ENCODE measurements around the gene TEP1.
"Not testable (repeated sequence)": the region's sequence is repeated elsewhere in the genome, so short reads cannot be mapped to it uniquely, and the experiment has no call there.

TEP1 gene

DNA sequence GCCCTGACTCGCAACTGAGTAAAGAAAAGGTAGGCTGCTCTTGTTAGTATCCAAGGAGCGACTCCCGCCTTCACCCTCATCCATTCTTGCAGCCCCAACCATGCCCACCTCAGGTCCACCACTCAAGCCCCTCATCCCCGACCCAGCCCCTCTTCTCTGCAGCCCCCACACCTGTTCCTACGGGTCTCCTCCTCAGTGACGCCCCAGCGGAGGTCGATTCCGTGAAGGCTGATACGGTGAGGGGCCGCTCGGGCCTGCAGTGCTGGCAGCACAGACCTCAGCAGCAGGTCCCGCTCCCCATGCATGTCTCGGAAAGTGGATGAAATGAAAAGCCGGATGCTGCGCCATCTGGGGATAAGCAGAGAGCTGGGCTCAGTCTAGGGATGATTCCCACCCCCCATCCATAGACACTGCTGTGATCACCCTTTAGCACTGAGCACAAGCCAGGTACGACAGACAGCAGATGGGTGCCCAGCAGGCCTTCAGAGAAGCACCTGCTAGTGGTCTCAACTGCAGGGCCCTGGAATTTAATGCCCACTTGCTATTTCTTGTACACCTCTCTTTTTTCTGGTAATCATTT, 26.9 kb downstream of the TEP1 start:
- no peak for DNase-seq (ENCODE audit: low read depth)

DNA sequence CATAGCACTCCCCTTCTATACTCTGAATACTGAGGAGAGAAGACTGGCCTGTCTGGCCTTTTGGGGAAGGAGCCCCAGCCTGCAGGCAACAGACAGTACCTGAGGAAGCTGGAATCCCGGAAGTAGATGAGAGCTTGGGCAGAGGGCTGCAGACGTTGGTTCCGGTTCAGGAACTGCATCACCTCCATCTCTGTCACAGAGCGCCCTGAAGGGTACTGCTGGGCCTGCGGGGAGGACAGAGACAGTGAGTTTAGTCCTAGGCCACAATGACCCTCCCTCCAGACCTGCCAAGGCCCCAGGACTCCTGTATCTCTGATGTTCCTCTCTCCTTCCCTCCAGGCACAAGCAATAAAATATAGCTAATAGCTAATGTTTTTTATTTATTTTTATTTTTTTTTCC, 28.4 kb downstream of the TEP1 start:
- DNase-seq (ENCODE audit: low read depth), result no peak

DNA sequence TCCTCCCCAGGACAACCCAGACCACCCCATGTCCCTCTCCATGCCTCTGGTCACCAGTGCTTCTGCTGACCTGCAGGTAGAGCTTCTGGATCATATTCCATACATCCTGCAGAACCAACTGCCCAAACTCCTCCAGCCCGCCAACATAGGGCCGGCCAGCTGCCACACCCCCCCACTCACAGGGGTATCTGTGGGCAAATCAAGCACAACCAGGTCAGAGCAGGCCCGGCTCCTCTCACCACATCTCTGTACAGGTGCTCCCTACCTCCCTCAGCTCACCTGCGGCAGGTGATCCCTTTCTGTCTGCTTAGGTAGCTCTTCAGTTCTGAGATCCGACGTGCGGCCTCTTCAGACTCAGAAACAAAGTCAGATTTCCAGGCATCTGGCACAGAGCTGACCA, 29.0 kb downstream of the TEP1 start:
- DNase-seq (ENCODE audit: low read depth), result no peak

DNA sequence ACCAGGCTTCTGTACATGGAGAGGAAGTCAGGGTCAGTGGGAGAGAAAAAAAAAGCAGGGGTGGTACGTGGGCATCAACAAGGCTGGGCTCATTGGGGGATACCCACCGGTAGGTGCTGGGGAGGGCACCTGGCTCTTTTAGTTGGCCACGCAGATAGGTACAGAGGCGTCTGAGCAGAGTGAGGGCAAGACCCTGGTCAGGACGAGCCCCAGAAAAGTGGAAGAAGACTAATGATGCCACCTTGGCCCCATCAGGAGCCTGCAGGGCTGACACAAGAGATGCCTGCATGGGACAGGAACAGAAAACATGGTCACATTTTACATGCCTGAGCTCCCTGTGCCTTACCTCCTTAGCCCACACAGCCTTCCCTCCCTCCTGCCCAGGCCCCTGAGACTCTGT, 29.7 kb downstream of the TEP1 start:
- no peak for DNase-seq (ENCODE audit: low read depth)

DNA sequence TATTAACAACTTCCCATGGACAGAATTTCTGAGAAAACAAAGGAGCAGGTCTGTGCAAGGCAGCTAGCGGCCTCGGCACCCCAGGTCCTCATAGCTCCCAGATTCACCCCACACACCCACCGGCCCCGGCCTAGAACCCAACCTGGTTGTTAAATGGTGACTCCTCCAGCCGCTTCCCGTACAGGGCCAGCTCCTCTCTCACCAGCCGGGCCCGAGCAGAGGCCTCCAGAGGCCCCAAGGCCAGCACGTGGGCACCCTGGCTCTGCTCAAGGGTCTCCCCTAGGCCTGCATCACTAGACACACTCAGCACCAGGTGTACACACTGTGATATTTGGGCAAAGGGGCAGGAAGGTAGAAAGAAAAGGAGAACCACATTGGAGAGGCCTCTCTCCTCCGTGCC, 30.3 kb downstream of the TEP1 start:
- DNase-seq (ENCODE audit: low read depth), result no peak

DNA sequence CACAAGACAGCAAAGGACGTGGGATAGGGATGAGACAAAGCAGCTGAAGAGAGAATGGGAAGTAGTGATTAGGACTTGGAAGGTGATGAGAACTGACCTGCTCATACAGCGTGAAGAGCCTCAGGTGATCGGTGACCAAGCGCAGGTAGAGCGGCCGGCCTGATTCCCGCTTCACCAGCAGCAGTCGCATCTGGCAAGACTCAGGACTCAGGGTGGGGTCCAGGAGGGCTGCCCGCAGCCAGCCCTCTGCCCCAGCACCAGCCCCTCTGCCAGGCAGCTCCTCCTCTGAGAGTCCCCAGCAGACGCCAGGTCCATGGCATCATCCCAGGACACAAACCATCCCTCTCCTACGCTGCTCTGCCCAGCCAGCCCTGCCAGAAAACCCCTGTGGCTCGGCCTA, 30.8 kb downstream of the TEP1 start:
- no peak for DNase-seq (ENCODE audit: low read depth)

DNA sequence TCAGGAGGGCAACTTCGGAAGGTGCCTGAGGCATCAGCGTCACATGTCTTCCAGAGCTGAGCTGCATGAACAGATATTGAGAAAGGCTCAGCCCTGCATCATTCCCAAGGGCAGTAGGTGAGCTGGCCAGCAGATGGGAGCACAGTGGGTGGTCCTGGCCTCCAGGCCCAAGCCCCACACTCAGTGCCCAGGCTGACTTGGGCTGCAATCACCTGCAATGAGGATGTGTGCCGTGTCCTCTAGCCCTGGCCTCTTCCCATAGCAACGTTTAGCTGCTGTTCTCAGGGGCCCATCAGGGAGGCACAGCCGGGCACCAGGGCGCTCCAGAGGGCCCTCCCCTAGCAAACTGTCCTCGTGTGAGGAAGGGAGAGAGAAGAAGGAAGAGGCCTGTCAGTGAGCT, 32.0 kb downstream of the TEP1 start:
- no peak for DNase-seq (ENCODE audit: low read depth)

DNA sequence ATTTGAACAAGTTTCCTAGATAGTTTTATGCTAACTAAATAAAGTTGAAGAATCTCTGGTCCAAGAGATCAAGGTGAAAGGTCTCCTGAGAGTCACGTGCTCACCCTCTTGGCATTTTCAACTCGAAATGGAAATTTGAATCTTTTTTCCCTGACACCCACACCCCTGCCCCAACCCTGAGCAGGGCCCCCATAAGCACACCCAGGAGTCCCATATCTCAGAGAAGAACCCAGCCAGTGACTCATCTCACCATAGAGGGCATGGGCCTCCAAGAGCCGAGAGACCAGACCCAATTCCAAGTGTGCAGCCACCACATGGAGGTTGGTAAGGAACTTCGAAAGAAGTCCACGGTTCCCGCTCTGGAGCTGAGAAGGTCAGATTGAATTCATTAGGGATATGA, 32.6 kb downstream of the TEP1 start:
- DNase-seq (ENCODE audit: low read depth), result no peak

DNA sequence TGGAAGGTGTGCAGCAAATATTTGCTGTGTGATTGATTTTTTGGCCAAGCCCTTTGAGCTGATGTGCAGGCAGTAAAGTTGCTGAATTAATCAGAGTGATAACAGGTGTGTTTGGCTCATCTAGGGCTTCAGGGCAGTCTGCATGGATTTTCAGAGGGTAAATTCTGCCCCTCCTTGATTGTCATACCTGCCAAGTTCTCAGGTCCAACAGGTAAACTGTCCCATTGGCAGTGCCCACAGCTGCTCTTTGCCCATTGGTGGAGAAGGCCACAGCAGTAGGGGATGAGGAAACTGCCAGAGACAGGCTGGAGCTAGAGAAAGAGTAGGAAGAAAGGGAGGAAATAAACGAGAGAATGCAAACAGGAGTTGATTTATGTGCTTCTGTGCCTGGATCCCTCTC, 33.6 kb downstream of the TEP1 start:
- DNase-seq (ENCODE audit: low read depth), result no peak

DNA sequence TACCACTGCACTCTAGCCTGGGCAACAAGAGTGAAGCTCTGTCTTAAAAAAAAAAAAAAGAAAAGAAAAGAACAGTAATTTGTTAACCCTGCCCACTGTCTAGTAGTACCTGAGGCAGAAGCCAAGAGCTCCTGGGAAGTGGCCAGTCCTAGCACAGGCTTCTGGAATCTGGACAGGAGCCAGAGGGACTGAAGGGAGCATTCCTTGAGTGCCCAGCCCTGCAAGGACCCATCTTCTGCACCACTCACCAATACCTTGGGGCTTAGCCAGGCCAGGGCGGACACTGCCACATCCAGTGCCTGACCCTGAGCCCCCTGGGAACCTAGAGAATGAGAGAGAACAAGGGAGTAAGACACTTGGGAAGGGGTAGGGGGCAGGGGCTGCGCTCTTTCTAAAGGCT, 36.1 kb downstream of the TEP1 start:
- DNase-seq (ENCODE audit: low read depth), result no peak

DNA sequence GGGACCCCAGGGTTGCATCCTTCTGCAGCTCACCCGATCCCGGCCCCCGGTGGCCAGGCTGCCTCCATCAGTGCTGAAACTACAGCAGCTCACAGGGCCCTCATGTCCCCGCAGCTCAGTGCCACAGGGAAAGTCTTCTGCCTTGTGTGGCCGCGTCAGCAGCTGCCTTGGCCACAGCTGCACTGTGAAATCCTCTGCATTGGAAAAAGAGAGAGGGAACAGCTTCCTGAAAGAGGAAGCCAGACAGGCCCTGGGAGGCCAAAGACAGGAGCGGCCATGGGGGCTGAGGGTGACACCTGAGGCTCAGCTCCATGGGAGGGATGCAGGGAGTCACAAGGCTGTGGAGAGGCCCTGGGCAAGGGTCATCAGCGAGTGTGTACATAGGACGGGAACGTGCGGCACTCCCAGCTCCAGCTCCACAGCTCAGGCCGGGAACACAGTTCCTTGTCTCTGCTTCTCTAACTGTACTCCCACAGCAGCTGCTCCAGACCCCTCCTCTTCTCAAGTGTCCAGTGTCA, 37.2 kb downstream of the TEP1 start:
- DNase-seq (ENCODE audit: low read depth), result no peak

DNA sequence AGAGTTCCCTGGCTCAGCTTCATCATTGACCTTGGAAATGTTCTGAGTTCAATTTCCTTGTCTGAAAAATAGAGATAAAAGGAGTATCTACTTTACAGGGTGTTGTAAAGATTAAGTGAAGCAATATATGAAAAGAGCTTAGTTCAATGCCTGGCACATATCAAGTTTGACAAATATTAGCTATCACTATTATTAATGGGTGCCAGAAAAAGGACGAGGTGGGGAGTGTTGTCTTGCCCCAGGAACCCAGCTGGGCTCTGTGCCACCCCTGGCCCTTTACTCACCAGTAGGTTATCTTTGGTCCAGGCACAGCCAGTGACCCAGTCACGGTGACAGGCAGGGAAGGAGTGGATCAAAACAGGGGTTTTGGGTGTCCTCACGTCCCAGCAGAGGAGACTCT, 37.8 kb downstream of the TEP1 start:
- DNase-seq (ENCODE audit: low read depth), result no peak

DNA sequence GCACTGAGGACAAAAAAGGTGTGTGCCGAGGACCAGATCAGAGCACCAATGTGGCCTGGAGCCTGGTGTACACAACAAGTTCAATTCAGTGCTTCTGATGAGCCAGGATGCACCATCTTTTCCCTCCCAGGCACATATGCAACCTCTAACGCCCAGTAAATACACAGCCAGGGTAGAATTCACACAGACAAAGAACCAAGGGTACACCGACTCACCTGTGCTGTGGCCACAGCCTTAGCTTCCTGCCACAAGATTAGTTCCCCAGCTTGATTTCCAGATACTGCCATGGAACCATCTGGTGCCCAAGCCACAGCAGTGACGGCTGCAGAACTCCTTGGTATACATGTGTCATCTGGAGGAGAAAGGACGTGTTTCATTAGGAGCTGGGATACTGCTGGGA, 40.5 kb downstream of the TEP1 start:
- DNase-seq (ENCODE audit: low read depth), result no peak

DNA sequence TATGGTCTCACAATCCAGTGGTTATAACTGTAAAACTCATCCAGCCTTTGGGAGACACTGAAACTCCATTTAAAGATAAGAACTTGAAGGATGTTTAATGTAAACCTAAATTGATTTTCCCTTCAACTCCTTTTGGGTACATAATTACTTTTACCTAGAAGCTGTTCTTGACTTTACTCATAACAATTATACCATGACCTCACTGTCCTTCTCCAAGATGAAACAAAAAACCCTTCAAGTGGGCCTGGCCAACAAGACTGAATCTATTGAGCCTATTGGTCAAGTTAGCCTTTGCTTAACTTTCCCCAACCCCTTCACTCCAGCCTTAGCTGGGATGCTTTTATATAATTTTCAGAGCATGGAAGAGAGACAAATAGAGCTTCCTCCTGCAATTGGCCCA, 47.4 kb downstream of the TEP1 start:
- no peak for DNase-seq (ENCODE audit: low read depth)

DNA sequence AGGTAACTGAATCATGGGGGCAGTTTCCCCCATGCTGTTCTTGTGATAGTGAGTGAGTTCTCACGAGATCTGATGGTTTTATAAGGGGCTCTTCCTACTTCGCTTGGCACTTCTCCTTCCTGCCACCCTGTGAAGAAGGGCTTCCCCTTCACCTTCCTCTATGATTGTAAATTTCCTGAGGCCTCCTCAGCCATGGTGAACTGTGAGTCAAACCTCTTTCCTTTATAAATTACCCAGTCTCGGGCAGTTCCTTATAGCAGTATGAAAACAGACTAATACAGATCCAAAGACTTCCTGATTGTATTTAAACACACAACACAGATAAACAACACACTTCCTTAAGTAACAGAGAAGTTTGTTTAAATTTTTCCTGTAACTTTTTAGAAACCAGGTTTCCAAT, 54.8 kb downstream of the TEP1 start:
- not testable (repeated sequence) for DNase-seq (ENCODE audit: low read depth)

DNA sequence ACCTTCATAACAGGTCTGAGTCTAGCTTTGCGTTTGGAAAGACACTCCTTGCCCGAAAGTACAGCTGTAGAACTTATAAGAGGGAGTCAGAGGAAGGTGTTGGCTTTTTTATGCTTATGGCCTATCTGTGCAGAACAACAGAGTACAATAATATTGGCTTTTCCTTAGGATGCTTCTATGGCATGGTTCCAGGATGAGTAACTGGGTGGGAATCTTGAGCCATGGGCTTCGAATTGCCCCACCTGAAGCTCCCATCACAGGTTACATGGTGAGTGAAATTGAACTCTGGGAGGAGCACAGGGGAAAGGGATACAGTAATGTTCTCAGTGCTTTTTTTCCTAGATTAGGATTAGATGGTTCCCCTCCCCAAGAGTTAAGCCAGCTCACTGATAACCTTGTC, 56.9 kb downstream of the TEP1 start:
- no peak for DNase-seq (ENCODE audit: low read depth)

DNA sequence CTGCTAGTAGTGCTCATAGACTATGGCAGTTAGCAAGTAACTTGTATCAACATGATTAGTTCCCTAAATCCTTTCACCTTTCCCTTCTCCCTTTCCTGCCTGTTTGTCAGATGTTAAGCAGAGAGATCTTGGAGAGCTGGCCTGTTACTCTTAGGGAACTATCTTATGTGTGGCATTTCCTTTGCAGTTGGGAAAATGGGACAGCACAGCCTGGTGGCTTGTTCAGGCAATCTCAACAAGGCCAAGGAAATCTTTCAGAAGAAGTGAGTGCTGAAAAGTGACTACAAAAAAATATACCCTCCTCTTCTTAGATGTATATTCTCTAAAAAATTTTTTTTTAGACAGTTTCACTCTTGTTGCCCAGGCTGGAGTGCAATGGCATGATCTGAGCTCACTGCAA, 62.4 kb downstream of the TEP1 start:
- no peak for DNase-seq (ENCODE audit: low read depth)

DNA sequence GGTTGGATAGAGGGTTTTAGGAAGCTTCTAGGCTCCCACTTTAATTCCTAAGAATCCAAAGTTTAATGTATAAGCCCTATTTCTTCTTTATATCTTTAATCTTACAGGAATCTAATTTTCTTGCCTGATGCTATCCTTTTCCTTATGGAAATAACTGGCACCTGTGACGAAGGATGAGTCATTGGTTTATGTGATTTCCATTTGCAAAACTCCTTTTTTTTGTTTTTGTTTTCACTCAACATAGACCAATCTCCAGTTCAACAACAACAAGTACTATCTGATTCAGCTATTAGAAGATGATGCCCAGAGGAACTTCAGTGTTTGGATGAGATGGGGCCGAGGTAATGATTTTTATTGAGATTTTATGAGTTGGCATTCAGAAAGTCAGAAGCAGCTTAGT, 63.0 kb downstream of the TEP1 start:
- DNase-seq (ENCODE audit: low read depth), result no peak

DNA sequence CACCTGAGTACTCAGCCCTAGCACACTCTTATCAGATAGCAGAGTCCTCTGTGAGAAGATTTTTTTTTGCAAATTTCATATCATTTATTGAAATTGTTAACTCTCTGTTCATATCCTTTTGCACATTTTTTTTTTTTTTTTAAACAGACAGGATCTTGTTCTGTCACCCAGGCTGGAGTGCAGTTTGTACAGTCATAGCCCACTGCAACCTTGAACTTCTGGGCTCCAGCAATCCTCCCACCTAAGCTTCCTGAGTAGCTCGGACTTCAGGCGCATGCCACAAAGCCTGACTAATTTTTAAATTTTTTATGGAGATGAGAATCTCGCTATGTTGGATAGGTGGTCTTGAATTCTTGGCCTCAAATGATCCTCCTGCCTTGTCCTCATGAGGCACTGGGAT, 65.6 kb downstream of the TEP1 start:
- DNase-seq (ENCODE audit: low read depth), result no peak

DNA sequence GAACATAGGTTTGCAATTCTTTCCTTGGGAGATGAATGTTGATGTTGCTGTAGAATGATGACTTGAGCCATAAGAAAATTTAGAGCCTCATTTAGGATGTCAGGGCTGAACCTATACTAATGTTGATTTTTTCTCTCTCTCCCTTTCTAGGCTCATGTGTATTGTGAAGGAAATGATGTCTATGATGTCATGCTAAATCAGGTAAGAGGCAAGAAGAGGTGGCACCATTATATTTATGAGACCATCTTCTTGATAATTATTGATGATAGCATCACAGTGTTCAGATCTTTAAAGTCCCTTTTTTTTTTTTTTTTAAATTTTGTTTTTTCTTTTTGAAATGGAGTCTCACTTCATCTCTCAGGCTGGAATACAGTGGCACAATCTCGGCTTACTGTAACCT, 66.6 kb downstream of the TEP1 start:
- no peak for DNase-seq (ENCODE audit: low read depth)

DNA sequence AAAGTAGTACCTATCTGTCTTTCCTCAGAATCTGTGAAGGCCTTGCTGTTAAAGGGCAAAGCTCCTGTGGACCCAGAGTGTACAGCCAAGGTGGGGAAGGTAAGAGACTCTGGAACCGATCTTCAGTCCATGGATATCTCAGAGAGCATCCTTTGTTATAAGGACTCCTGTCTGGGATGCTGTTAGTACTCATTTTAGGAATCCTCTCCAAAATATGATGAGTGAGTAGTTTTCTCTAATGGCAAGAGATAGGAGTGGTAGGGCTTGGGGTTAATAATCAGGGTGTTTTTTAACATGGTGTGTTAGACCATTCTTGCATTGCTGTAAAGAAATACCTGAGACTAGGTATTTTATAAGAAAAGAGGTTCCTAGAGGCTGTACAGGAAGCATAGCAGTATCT, 67.9 kb downstream of the TEP1 start:
- DNase-seq (ENCODE audit: low read depth), result no peak

DNA sequence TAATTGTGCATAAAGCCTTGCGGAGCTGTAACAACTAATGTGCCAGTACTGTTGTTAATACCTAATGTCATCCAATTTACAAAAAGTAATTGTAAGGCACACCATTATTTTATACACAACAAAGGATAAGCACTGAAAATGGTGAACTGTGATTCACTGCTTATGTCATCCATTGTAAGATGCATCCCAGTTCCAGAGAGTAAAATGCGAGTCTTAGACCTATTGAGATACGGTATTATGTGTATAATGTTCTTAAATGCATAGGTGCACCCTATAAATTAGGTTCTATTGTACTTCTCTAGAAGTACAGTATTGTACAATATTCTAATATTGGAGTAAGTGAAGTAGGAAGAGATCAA, 69.5 kb downstream of the TEP1 start:
- no peak for DNase-seq (ENCODE audit: low read depth)

DNA sequence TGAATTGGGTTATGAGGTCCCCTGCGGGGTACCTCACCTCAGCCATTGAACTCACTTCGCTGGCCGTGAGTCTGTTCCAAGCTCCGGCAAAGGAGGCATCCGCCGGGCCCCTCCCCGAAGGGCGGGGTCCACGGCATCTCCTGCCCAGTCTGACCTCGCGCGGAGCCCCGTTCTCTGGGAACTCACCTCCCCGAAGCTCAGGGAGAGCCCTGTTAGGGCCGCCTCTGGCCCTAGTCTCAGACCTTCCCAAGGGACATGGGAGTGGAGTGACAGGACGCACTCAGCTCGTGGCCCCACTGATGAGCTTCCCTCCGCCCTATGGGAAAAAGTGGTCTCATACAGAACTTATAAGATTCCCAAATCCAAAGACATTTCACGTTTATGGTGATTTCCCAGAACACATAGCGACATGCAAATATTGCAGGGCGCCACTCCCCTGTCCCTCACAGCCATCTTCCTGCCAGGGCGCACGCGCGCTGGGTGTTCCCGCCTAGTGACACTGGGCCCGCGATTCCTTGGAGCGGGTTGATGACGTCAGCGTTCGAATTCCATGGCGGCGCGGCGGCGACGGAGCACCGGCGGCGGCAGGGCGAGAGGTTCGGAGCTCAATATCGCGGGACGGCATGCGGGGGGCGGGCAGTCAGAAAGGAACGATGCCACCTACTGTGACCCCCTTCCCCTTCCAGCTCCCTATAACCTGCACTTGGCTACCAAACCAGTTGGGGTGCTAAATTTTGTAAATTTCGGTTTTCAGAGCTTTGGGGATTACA, 70.0 kb downstream of the TEP1 start, which contains the start of gene PARP2:
PARP2 (plus strand) TSS at position 544 of the 770 bp plus-strand sequence; CDS start at position 551, 7 bp downstream.
- peak; percentile 99 for DNase-seq (ENCODE audit: low read depth)

DNA sequence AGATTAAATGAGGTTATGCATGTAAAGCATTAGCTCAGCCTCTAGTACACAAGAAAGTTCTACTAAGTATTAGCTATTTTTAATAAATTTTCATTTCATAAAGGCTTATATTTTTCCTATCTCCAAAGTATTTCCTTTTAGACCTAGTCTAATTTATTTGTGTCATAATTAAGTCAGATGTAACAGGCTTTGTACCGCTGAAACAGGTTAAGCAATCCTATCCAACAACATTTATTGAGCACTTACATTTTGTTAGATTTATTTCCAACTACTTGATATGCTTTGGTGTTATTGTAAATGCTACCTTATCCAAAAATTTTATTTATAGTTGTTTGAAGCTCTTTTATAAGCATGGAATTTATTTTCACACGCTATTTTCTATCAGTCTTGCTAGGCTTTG, 71.7 kb downstream of the TEP1 start:
- no peak for DNase-seq (ENCODE audit: low read depth)
